GM03348 (cell line): ENCODE results near the gene PHOX2A.
"Not testable (repeated sequence)": the region's sequence is repeated elsewhere in the genome, so short reads cannot be mapped to it uniquely, and the experiment has no call there.

ENCODE experiments used
- DNase-seq: peaks from one replicate; pipeline ENCODE4 v3.0.0; 2012; ENCODE audit warnings: low spot score

Gene PHOX2A

GRCh38 chr11:72222106-72222891 is 21.7 kb downstream of the PHOX2A start:
- peak; percentile 1 for DNase-seq

- DNase-seq: peak; percentile 0
Measured at GRCh38 chr11:72221386-72222075, 22.4 kb downstream of the PHOX2A start.

GRCh38 chr11:72220696-72221363 is 23.1 kb downstream of the PHOX2A start:
- no peak for DNase-seq

- no peak for DNase-seq
Measured at GRCh38 chr11:72218251-72218745, 25.7 kb downstream of the PHOX2A start.

GRCh38 chr11:72217841-72218240 is 26.1 kb downstream of the PHOX2A start:
- DNase-seq: peak; percentile 1

GRCh38 chr11:72216638-72217037 is 27.3 kb downstream of the PHOX2A start, which contains the start of gene FOLR2:
Gene FOLR2, plus strand, starts transcription at chr11:72216794. Its CDS starts 1,791 bp downstream, at chr11:72218585.
- no peak for DNase-seq

- no peak for DNase-seq
Measured at GRCh38 chr11:72209101-72209500, 34.9 kb downstream of the PHOX2A start.

- no peak for DNase-seq
Measured at GRCh38 chr11:72208281-72208680, 35.7 kb downstream of the PHOX2A start.

GRCh38 chr11:72206794-72207193 is 37.2 kb downstream of the PHOX2A start:
- not testable (repeated sequence) for DNase-seq

- DNase-seq: no peak
Measured at GRCh38 chr11:72204886-72205285, 39.1 kb downstream of the PHOX2A start.

GRCh38 chr11:72203163-72203562 is 40.8 kb downstream of the PHOX2A start:
- DNase-seq: no peak

GRCh38 chr11:72202571-72202970 is 41.4 kb downstream of the PHOX2A start:
- no peak for DNase-seq

- DNase-seq: not testable (repeated sequence)
Measured at GRCh38 chr11:72201445-72201844, 42.5 kb downstream of the PHOX2A start.

- no peak for DNase-seq
Measured at GRCh38 chr11:72195518-72196270, 48.3 kb downstream of the PHOX2A start.

- DNase-seq: no peak
Measured at GRCh38 chr11:72191961-72192381, 52.0 kb downstream of the PHOX2A start, which contains the start of gene FOLR1. Gene FOLR1, plus strand, starts transcription at chr11:72192140. Its CDS starts 34 bp downstream, at chr11:72192174.

- DNase-seq: no peak
Measured at GRCh38 chr11:72190631-72191071, 53.3 kb downstream of the PHOX2A start.

- DNase-seq: peak; percentile 32
Measured at GRCh38 chr11:72189455-72190250, 54.3 kb downstream of the PHOX2A start.
